HG02884 (cell line): ENCODE data around the gene LRRFIP1.

Experiments
- ATAC-seq: cut with Tn5 transposase; IDR thresholded peaks from one replicate; pipeline ENCODE4 v1.9.1; 2021; ENCODE audit warnings: mild to moderate bottlenecking, moderate library complexity; ENCODE audit not compliant: unreplicated experiment

LRRFIP1 gene

DNA sequence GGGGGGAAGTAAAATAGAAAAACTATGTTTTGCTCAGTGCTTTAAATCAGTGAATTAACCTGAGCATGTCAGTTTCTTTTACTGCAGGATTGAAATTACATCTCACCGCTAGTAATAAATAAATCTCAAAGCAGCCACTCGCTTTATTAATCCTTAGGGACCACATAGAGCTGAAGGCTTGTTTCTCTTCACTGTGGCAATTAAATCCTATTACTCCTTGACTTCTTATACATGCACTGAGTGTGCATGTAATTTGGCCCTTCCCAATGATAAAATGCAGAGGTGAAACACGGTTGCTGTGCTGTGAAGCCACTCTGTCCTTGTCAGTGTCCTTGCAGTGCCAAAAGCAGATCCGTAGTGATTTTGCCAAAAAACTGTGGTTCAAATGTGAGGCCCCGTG, 94.1 kb downstream of the LRRFIP1 start:
- ATAC-seq = no peak

DNA sequence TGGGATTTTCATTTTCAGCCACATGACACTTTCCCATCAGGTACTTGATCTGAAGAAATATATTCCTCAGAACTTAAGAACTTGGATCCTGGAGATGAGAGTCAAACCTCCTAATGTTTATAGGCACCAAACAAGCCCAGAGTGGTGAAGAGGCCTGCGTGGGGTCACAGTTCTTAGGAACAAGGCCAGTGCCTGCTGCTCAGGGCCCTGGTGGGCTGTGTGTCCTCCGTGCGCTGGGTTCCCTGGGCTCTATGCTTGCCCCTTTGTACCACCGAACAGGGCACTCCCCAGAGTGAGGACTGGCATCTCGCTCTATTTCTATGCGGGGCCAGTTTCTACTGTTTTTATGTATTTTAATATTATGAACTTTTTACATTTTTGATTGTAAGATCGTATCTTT, 95.2 kb downstream of the LRRFIP1 start:
- no peak for ATAC-seq

DNA sequence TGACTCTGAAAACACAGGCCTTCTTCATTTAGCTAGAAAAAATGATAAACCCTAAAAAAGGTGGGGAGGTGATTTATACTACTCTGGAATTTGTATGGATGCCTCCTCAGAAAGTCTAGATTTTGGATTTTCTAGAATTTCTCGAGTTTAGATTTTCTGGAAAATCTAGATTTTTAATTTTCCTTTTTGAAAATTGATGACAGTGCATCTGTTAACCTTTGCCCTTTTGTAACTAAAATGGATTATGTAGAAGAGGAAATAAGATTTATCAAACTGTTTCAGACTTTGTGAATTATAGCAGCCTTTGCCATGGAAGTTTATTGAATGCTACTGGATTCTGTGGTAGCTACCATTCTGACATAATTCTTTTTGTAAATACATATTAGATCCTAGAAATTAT, 95.6 kb downstream of the LRRFIP1 start:
- no peak for ATAC-seq

DNA sequence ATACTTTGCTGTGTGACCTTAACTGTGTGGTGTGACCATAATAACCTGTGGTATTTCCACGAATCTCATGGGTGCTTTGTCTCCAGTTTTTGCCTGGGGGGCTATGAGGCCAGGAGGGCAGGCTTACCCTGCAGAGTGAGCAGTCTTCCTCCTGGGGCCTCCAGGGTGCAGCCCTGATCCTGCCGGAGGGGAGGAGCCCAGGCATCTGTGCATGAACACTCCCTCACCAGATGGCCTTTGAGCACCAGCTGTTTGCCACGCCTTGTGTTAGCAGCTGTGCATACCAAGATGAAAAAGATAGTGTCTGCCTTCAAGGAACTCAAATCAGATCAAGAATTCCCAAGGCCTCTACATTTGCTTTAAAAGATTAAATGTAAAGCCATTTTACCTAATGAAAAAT, 96.2 kb downstream of the LRRFIP1 start:
- no peak for ATAC-seq

GRCh38 chr2:237724811-237725478, 97.6 kb downstream of the LRRFIP1 start:
- ATAC-seq = no peak

DNA sequence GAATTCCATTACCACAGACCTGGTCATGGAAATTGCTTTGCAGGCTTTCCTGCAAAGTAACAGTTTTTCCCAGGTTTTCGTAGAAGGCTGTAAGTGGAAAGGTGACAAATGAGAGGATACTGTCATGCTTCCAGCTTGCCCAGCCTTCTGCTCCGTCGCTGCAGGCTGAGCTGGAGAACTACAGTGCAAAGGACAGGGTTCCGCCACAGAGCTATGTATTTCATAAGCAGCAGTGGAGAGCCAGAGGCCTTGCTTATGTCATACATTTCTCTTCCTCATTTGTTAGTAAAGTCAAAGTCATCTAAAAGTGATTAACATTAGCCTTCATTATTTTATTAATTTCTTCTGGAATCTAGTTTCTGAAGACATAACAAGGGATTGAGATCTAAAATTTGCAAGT, 98.3 kb downstream of the LRRFIP1 start:
- ATAC-seq = no peak

GRCh38 chr2:237726401-237726830, 99.0 kb downstream of the LRRFIP1 start:
- ATAC-seq = no peak

GRCh38 chr2:237727363-237727762, 100.0 kb downstream of the LRRFIP1 start:
- ATAC-seq = no peak

DNA sequence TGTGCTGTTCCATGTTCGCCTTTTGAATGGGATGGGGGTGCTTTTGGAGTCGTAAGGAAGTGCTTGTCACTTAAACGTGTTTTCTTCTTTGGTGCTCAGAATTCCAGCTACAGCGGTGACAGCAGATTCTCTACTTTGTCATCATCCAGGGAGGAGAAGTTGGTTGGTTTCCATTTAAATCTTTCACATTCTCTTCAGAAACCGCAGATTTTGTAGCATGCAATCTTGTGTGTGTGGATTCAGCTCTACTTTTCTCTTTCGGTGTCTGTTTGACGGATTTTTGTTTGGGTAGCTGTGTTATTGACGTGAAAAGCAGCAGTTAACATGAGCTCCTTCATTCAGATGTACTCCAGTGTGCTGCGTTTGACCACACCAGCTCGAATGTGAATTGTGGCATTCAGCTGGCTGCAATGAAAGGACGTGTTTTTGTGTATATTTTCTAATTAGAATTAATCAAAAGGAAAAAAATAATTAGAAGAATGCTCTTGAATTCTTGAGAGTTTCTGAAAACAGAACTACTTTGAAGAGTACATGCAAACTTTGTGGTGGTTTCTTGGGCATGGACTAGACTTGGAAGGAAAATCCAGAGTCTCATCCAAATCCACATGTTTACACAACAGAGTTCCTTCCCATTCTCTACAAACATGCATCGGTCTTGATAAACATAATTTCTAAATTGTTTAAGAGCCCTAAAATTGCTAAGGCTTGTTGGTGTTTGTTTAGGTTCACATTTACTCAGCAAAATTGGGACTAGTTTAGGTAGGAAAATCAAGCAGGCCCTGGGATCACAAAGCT, 102.5 kb downstream of the LRRFIP1 start:
- ATAC-seq = no peak

DNA sequence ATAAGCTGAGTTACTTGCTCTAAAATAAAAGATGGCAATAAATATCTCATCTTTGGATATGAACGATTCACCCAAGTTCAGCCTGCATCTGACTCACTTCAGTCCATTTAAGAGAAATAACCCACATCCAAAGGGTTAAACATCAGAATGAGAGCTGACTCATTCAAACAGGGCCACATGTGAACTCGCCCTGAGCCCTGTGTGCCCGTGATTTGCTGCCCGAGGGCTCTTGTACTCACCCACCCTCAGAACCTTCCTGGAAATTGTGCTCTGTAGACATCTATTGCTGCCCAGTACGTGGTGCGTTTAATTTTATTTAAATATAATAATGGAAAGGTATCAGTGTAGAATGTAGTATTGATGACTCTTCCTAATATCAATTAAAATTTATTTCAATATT, 104.3 kb downstream of the LRRFIP1 start:
- ATAC-seq = no peak

- no peak for ATAC-seq
Measured at GRCh38 chr2:237732070-237732469, 104.7 kb downstream of the LRRFIP1 start.

GRCh38 chr2:237732790-237733381, 105.5 kb downstream of the LRRFIP1 start:
- ATAC-seq = no peak

GRCh38 chr2:237733677-237734300, 106.4 kb downstream of the LRRFIP1 start:
- no peak for ATAC-seq

DNA sequence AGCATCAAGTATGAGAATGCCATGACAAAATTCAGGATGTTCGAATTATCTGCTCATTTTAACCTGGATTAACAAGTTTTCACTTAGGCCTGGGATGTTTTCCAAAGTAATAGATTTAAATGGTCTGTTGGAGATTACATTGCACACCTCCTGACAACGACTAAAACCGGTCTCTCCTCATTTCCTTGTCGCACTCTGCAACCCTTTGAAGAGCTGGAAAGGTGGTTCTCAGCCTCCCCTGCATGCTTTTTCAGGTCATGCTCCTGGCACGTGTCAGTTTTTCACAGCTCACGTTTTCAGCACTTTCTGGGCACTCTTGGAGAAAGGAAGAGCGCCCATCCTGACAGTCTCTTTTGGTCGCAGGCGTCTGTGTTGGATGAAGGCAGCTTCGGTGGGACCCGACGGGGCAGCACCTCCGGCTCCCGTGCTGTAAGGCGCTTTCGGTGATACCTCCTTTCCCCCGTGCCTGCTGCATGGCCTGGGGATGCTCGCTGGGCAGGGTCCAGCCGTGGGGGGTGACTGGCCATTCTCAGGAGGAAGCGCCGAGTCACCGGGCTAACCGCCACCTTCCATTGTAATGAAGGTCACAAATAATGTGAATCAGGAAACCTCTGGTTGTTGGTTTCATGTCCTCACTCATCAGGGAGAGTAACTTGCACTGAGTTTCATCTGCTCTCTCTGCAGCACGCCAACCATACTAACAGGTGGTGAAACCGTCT, 107.7 kb downstream of the LRRFIP1 start:
- ATAC-seq = no peak

DNA sequence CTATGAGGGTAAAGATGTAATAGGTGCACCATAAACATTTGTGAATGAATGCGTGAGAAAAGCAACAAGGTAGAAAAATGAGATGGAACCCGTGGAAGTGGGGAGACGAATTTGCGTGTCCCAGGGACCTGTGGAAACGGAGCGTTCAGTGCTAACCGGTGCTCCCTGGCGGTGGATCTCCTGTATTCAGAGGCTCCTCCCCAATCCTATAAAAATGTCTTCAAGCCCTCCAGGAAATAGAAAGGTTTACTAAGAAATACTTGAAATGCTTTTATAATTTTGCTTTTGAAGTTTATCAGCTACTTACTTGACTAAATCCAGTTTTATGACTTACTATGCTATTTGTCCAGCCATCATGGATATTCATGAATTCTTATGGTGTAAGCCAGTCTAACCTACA, 108.4 kb downstream of the LRRFIP1 start:
- ATAC-seq = no peak

DNA sequence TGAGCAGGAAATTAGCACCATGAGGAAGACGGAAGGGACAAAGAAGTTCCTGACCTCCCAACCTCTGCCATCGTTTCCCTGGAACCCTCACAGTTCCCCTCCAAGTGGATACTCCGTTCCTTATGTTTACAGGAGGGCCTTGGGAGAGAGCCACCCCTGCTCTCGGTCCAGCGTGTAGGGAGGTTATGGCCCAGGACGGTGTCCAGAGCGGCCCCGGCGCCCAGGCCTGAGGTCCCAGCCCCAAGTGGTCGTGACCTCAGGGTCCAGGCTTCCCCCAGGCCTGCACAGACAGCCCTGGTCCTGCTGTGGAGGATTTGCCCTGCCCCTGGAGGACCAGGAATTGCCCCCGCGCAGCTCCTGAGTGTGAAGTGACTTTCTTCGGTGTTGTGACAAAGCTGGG, 109.4 kb downstream of the LRRFIP1 start:
- ATAC-seq = no peak

GRCh38 chr2:237737196-237737865, 109.9 kb downstream of the LRRFIP1 start:
- ATAC-seq = no peak

GRCh38 chr2:237738255-237738654, 110.9 kb downstream of the LRRFIP1 start:
- ATAC-seq = no peak

DNA sequence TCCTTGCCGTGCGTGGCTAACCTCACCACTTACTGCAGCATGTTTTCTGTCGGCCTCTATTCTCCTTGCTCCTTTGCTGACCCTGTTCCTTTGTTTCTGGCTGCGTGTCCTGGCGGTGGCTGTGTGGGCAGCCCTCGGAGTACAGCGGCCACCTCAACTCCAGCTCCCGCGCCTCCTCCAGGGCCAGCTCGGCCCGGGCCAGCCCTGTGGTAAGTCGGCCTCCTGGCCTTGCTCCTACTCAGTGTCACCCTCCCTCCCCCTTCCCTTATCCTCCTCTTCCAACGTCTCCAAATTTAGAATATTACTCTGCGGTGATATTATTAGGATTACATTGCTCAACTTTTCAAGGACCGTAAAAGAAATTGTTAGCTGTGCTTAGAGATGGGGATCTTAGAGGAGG, 111.7 kb downstream of the LRRFIP1 start:
- no peak for ATAC-seq

GRCh38 chr2:237742191-237742590, 114.8 kb downstream of the LRRFIP1 start:
- no peak for ATAC-seq
